Ascending aorta (tissue), 2 donors: ENCODE measurements around the gene CCL17. TPM values are rescaled to one million over a fixed set of nuclear protein-coding genes. Genes with fewer than 3 reads are reported as not detected.
"Not testable (repeated sequence)": the region's sequence is repeated elsewhere in the genome, so short reads cannot be mapped to it uniquely, and the experiment has no call there.

Experiments
- DNase-seq, 2 donors: peaks; one replicate each; pipeline ENCODE4 v3.0.0-alpha.2; 2019; ENCODE audit warnings: low spot score in 2 of 2
- H3K27ac ChIP-seq, 2 donors: fragments of 200-600 bp; sonication (generic); one replicate each; pipeline ENCODE4 v1.5.1; 2016 to 2017; ENCODE audit warnings: mild to moderate bottlenecking in 1 of 2
- H3K27me3 ChIP-seq: fragments of 200-600 bp; sonication (generic); one replicate; pipeline ENCODE4 v1.5.1; 2017
- H3K36me3 ChIP-seq, 2 donors: fragments of 200-600 bp; sonication (generic); one replicate each; pipeline ENCODE4 v1.5.1; 2016
- H3K4me1 ChIP-seq, 2 donors: fragments of 200-600 bp; sonication (generic); one replicate each; pipeline ENCODE4 v1.5.1; 2016 to 2017; ENCODE audit warnings: mild to moderate bottlenecking in 1 of 2
- H3K4me3 ChIP-seq, 2 donors: fragments of 200-600 bp; sonication (generic); one replicate each; pipeline ENCODE4 v1.5.1; 2016 to 2017; ENCODE audit warnings: mild to moderate bottlenecking in 1 of 2
- H3K9me3 ChIP-seq, 2 donors: fragments of 200-600 bp; sonication (generic); one replicate each; pipeline ENCODE4 v1.5.1; 2016
- CTCF ChIP-seq, 3 experiments: fragments of 200-600 bp in 2 of 3; fragments of 450-650 bp in 1 of 3; sonication (generic) in 2 of 3; IDR thresholded peaks; one replicate each; pipeline ENCODE4 v1.5.1; 2016 to 2019; ENCODE audit warnings: antibody characterized with exemption in 3 of 3, mild to moderate bottlenecking in 1 of 3, moderate library complexity in 1 of 3
- intact Hi-C: fragments of 100-400 bp; cut with DNase I; formaldehyde crosslinking; loops from one replicate; pipeline ENCODE4 v1.15.1; 2023
- total RNA-seq: library from RNA; depleted of rRNA; stranded (reverse); fragments of >200 nt; gene quantifications from one replicate; pipeline ENCODE4 v1.1.0, GENCODE V29; 2016

CCL17 gene
- total RNA-seq, 1 donor from 2014 or later: not detected

- Histone ChIP-seq H3K4me3 (no peak overlapping the region), H3K4me1 (no peaks in the 10 kb centered on the region), H3K27me3 (no peaks in the 10 kb centered on the region), H3K27ac (no peak overlapping the region), H3K36me3 (no peaks in the 10 kb centered on the region), H3K9me3 (no peaks in the 10 kb centered on the region)
- intact Hi-C loops: no loop called here
- no peak for TF ChIP-seq CTCF (IDR thresholded peaks at IDR 0.05)
- DNase-seq: no peak
Measured at GRCh38 chr16:57394444-57394843, 10.1 kb upstream of the CCL17 start.

GRCh38 chr16:57395026-57395425 lies 9.5 kb upstream of the CCL17 start:
- no peak for DNase-seq
- Histone ChIP-seq H3K27me3 (no peaks in the 10 kb centered on the region), H3K27ac (no peak overlapping the region), H3K9me3 (no peaks in the 10 kb centered on the region), H3K4me1 (no peaks in the 10 kb centered on the region), H3K36me3 (no peaks in the 10 kb centered on the region), H3K4me3 (no peak overlapping the region)
- intact Hi-C loops: no loop called here
- TF ChIP-seq CTCF (IDR thresholded peaks at IDR 0.05): no peak

DNA sequence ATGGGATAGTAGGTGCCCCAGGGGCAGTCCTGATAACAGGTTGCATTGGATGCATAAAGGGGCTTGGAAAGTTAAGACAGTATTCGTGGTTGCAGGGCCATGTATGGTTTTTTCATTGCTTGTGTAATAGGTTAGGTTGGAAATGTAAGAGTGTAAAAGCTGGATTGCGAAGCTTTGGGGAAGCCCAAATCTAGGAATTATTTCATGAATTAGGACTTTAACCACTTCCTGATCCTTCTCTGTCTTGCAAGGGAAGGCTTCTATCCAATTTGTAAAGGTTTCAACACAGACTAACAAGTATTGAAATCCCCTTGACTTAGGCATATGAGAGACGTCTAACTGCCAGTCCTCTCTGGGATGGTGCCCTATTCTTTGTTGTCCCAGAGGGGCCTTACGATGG lies 7.8 kb upstream of the CCL17 start:
- intact Hi-C loops: no loop called here
- no peak for TF ChIP-seq CTCF (IDR thresholded peaks at IDR 0.05)
- H3K36me3 ChIP-seq: no peaks in the 10 kb centered on the region

GRCh38 chr16:57397493-57397892 lies 7.1 kb upstream of the CCL17 start:
- DNase-seq, intact Hi-C loops, H3K4me3 ChIP-seq, H3K9me3 ChIP-seq, H3K36me3 ChIP-seq, H3K27me3 ChIP-seq, H3K27ac ChIP-seq, H3K4me1 ChIP-seq: not testable (repeated sequence)

More for the DNA sequence above, 7.8 kb upstream of the CCL17 start:
- DNase-seq: no peak
- Histone ChIP-seq H3K4me1 (no peaks in the 10 kb centered on the region), H3K27me3 (no peaks in the 10 kb centered on the region), H3K4me3 (no peak overlapping the region), H3K9me3 (no peaks in the 10 kb centered on the region), H3K27ac (no peak overlapping the region)

GRCh38 chr16:57401943-57402640 lies 2.5 kb upstream of the CCL17 start:
- Histone ChIP-seq H3K4me3 (no peak overlapping the region), H3K27ac (no peak overlapping the region), H3K27me3 (no peaks in the 10 kb centered on the region), H3K36me3 (no peaks in the 10 kb centered on the region), H3K4me1 (no peaks in the 10 kb centered on the region), H3K9me3 (no peaks in the 10 kb centered on the region)
- TF ChIP-seq CTCF (IDR thresholded peaks at IDR 0.05): no peak
- no peak for DNase-seq
- intact Hi-C loops: no loop called here

- no peaks in the 10 kb centered on the region for H3K27me3 ChIP-seq
- no peak for DNase-seq
- no peaks in the 10 kb centered on the region for H3K4me1 ChIP-seq
- no peaks in the 10 kb centered on the region for H3K9me3 ChIP-seq
- H3K4me3 ChIP-seq: no peak overlapping the region
- TF ChIP-seq CTCF (IDR thresholded peaks at IDR 0.05): no peak
- no peak overlapping the region for H3K27ac ChIP-seq
- intact Hi-C loops: no loop called here
- H3K36me3 ChIP-seq: no peaks in the 10 kb centered on the region
Measured at GRCh38 chr16:57405097-57405496, 530 bp downstream of the CCL17 start.
